Fibroblast of the aortic adventitia (primary cell): ENCODE measurements around the gene STK10. TPM values are rescaled to one million over a fixed set of nuclear protein-coding genes. Genes with fewer than 3 reads are reported as not detected.

Experiments used
- DNase-seq: peaks from one replicate; pipeline ENCODE4 v3.0.0-alpha.2; 2010; ENCODE audit warnings: low read depth
- H3K4me3 ChIP-seq: 2 replicates; pipeline ENCODE4 v1.5.1; 2011; ENCODE audit warnings: low read depth, mild to moderate bottlenecking, control low read depth, low read length, moderate library complexity
- CTCF ChIP-seq: IDR thresholded peaks from 2 replicates; pipeline ENCODE4 v1.5.1; 2011; ENCODE audit warnings: mild to moderate bottlenecking, low read length, control low read depth, inconsistent platforms; ENCODE audit not compliant: insufficient read depth
- total RNA-seq: library from RNA; depleted of rRNA; stranded (reverse); fragments of >200 nt; gene quantifications from 2 replicates; pipeline ENCODE4 v1.2.3, GENCODE V29; 2012; ENCODE audit warnings: low replicate concordance

The STK10 gene
- total RNA-seq, 1 donor, result 16.0 TPM

- no peak for TF ChIP-seq CTCF
- no peak for DNase-seq
- H3K4me3 ChIP-seq, result no peak overlapping the region
These were observed 7.1 kb downstream of the STK10 start for GRCh38 chr5:172180936-172181335.

GRCh38 chr5:172178991-172179989 lies 8.7 kb downstream of the STK10 start:
- H3K4me3 ChIP-seq, result no peak overlapping the region
- peak; percentile 41 for DNase-seq
- no peak for TF ChIP-seq CTCF

GRCh38 chr5:172178301-172178987 lies 9.6 kb downstream of the STK10 start:
- no peak for TF ChIP-seq CTCF
- no peak for DNase-seq
- H3K4me3 ChIP-seq, result no peak overlapping the region

- no peak overlapping the region for H3K4me3 ChIP-seq
- no peak for DNase-seq
- TF ChIP-seq CTCF, result no peak
These were observed 10.8 kb downstream of the STK10 start for GRCh38 chr5:172177176-172177575.

- DNase-seq, result no peak
- H3K4me3 ChIP-seq, result no peak overlapping the region
- TF ChIP-seq CTCF, result no peak
These were observed 12.7 kb downstream of the STK10 start for GRCh38 chr5:172175263-172175719.

- TF ChIP-seq CTCF, result no peak
- DNase-seq, result peak; percentile 16
- H3K4me3 ChIP-seq, result no peak overlapping the region
These were observed 14.4 kb downstream of the STK10 start for GRCh38 chr5:172173564-172174153.
